Loucy (cell line): ENCODE data around the gene ZNF157.

Experiments used
- EZH2phosphoT487 ChIP-seq: fragments of 200-600 bp; IDR thresholded peaks from 2 replicates; pipeline ENCODE4 v1.6.1; 2018; ENCODE audit warnings: antibody characterized with exemption, mild to moderate bottlenecking, moderate library complexity, borderline replicate concordance
- TF ChIP-seq, protein P1 (sequence below): fragments of 200-600 bp; sonication (generic); conservative IDR thresholded peaks from 2 replicates; pipeline ENCODE4 v1.5.1; 2014; ENCODE audit warnings: mild to moderate bottlenecking, antibody characterized with exemption, low read length

DNA sequence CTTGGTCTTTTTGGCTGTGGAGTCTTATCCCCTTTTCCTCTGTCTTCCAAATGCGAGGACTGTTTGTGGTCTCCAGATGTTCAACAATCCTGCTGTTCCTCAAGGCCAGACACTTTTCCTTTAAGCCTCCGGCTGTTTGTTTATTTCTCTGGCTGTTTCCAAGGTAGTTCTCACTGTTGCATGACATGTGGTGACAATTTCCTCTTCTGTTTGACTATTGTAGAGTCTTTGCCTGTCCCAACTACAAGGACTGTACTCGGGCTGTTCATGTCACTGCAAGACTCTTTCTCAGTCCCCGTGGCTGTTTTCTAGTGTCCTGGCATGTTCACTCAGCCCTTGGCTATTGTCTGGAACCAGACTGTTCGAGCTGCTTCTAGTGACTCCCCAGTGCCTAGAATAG, 50.6 kb downstream of the ZNF157 start:
- TF ChIP-seq, protein P1, sequence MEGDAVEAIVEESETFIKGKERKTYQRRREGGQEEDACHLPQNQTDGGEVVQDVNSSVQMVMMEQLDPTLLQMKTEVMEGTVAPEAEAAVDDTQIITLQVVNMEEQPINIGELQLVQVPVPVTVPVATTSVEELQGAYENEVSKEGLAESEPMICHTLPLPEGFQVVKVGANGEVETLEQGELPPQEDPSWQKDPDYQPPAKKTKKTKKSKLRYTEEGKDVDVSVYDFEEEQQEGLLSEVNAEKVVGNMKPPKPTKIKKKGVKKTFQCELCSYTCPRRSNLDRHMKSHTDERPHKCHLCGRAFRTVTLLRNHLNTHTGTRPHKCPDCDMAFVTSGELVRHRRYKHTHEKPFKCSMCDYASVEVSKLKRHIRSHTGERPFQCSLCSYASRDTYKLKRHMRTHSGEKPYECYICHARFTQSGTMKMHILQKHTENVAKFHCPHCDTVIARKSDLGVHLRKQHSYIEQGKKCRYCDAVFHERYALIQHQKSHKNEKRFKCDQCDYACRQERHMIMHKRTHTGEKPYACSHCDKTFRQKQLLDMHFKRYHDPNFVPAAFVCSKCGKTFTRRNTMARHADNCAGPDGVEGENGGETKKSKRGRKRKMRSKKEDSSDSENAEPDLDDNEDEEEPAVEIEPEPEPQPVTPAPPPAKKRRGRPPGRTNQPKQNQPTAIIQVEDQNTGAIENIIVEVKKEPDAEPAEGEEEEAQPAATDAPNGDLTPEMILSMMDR = no peak
- no peak for TF ChIP-seq EZH2phosphoT487
